Measurements from ENCODE around the gene WASHC2A.
"Not testable (repeated sequence)": the region's sequence is repeated elsewhere in the genome, so short reads cannot be mapped to it uniquely, and the experiment has no call there.

The WASHC2A gene

GRCh38 chr10:50075544-50075943 is 7.8 kb downstream of the WASHC2A start:
- not testable (repeated sequence) for H3K9me3 ChIP-seq (ENCODE audit: control insufficient read depth, low read length); H3K27me3 ChIP-seq (replicated peaks; ENCODE audit: control insufficient read depth, insufficient read depth, low read length)

GRCh38 chr10:50091304-50091703 is 23.6 kb downstream of the WASHC2A start:
- H3K9ac ChIP-seq (ENCODE audit: low read length); H3K27me3 ChIP-seq (replicated peaks; ENCODE audit: control insufficient read depth, insufficient read depth, low read length); H3K4me3 ChIP-seq (ENCODE audit: low read length); H3K36me3 ChIP-seq (ENCODE audit: control insufficient read depth, insufficient read depth, low read length, severe bottlenecking); H3K9me3 ChIP-seq (ENCODE audit: control insufficient read depth, low read length); H3K4me1 ChIP-seq (ENCODE audit: control insufficient read depth, insufficient read depth, low read length); DNase-seq (ENCODE audit: low read depth): not testable (repeated sequence)

More at GRCh38 chr10:50075544-50075943, 7.8 kb downstream of the WASHC2A start:
- H3K4me3 ChIP-seq (ENCODE audit: low read length); H3K9ac ChIP-seq (ENCODE audit: low read length); H3K36me3 ChIP-seq (ENCODE audit: control insufficient read depth, insufficient read depth, low read length, severe bottlenecking); H3K4me1 ChIP-seq (ENCODE audit: control insufficient read depth, insufficient read depth, low read length): not testable (repeated sequence)
- peak; percentile 30 for DNase-seq (ENCODE audit: low read depth)

- H3K27me3 ChIP-seq (replicated peaks; ENCODE audit: control insufficient read depth, insufficient read depth, low read length); H3K36me3 ChIP-seq (ENCODE audit: control insufficient read depth, insufficient read depth, low read length, severe bottlenecking); H3K9me3 ChIP-seq (ENCODE audit: control insufficient read depth, low read length); H3K9ac ChIP-seq (ENCODE audit: low read length); H3K4me3 ChIP-seq (ENCODE audit: low read length); H3K4me1 ChIP-seq (ENCODE audit: control insufficient read depth, insufficient read depth, low read length); DNase-seq (ENCODE audit: low read depth): not testable (repeated sequence)
Measured at GRCh38 chr10:50092928-50093327, 25.2 kb downstream of the WASHC2A start.

- not testable (repeated sequence) for H3K9me3 ChIP-seq (ENCODE audit: control insufficient read depth, low read length); H3K4me1 ChIP-seq (ENCODE audit: control insufficient read depth, insufficient read depth, low read length); DNase-seq (ENCODE audit: low read depth); H3K36me3 ChIP-seq (ENCODE audit: control insufficient read depth, insufficient read depth, low read length, severe bottlenecking); H3K9ac ChIP-seq (ENCODE audit: low read length); H3K4me3 ChIP-seq (ENCODE audit: low read length); H3K27me3 ChIP-seq (replicated peaks; ENCODE audit: control insufficient read depth, insufficient read depth, low read length)
Measured at GRCh38 chr10:50094630-50095029, 26.9 kb downstream of the WASHC2A start.

DNA sequence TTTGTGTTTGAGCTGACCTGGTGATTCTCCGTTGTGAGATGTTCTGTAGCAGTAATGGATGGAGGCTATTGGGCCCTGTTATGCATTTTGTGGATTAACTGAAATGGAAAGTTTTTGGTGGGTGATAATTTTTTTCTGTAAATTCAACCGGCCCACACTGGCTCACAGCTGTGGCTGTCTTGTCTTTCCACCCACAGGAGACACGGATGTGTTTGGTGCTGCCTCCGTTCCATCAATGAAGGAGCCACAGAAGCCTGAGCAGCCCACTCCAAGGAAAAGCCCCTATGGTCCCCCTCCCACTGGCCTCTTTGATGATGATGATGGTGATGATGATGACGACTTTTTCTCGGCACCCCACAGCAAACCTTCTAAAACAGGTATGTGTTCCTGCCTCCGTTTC is 27.6 kb downstream of the WASHC2A start:
- not testable (repeated sequence) for H3K4me3 ChIP-seq (ENCODE audit: low read length); H3K9ac ChIP-seq (ENCODE audit: low read length); H3K9me3 ChIP-seq (ENCODE audit: control insufficient read depth, low read length)

DNA sequence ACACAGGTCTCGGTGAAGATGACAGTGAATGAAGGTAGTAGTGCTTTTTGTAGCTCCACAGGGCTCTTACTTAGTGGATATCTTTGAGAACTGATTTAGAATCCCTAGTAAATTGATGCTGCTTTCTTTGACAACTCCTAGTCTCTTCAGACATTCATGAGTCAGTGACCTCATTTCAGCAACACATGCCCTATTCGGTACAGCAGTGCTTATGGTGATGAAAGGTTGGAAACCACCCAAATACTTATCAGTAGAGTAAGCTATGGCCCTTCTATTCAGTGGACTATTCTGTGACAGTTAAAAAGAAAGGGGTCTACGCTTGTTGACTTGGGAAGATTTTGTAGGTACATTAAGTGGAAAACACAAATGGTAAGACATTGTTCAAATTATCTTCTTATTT is 29.0 kb downstream of the WASHC2A start:
- DNase-seq (ENCODE audit: low read depth); H3K4me1 ChIP-seq (ENCODE audit: control insufficient read depth, insufficient read depth, low read length); H3K9ac ChIP-seq (ENCODE audit: low read length); H3K4me3 ChIP-seq (ENCODE audit: low read length); H3K27me3 ChIP-seq (replicated peaks; ENCODE audit: control insufficient read depth, insufficient read depth, low read length); H3K9me3 ChIP-seq (ENCODE audit: control insufficient read depth, low read length): not testable (repeated sequence)
- H3K36me3 ChIP-seq (ENCODE audit: control insufficient read depth, insufficient read depth, low read length, severe bottlenecking): peaks cover 12% of the 10 kb centered on the region

More for the DNA sequence above, 27.6 kb downstream of the WASHC2A start:
- DNase-seq (ENCODE audit: low read depth); H3K27me3 ChIP-seq (replicated peaks; ENCODE audit: control insufficient read depth, insufficient read depth, low read length); H3K36me3 ChIP-seq (ENCODE audit: control insufficient read depth, insufficient read depth, low read length, severe bottlenecking); H3K4me1 ChIP-seq (ENCODE audit: control insufficient read depth, insufficient read depth, low read length): not testable (repeated sequence)

DNA sequence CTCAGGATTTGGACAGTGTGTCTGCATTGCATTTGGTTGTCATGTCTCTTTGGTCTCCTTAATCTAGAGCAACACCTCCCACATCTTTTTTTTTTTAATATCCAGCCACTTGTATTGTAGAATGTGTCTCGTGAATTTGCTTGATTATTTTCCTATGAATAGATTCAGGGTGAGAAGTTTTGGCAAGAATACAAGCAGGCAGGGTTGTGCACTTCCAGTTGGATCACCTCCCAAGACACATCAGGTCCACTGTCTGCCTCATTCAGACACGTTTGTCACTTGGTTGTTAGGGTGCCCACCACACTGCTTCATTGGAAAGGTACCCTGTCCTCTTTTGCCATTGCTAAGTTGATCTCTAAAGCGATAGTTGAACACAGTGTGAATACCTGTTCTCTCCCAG is 30.9 kb downstream of the WASHC2A start:
- not testable (repeated sequence) for H3K9me3 ChIP-seq (ENCODE audit: control insufficient read depth, low read length); H3K4me3 ChIP-seq (ENCODE audit: low read length); H3K9ac ChIP-seq (ENCODE audit: low read length); DNase-seq (ENCODE audit: low read depth); H3K4me1 ChIP-seq (ENCODE audit: control insufficient read depth, insufficient read depth, low read length); H3K27me3 ChIP-seq (replicated peaks; ENCODE audit: control insufficient read depth, insufficient read depth, low read length)
- peaks cover 13% of the 10 kb centered on the region for H3K36me3 ChIP-seq (ENCODE audit: control insufficient read depth, insufficient read depth, low read length, severe bottlenecking)

- H3K9me3 ChIP-seq (ENCODE audit: control insufficient read depth, low read length); H3K9ac ChIP-seq (ENCODE audit: low read length); H3K27me3 ChIP-seq (replicated peaks; ENCODE audit: control insufficient read depth, insufficient read depth, low read length); H3K4me1 ChIP-seq (ENCODE audit: control insufficient read depth, insufficient read depth, low read length); H3K4me3 ChIP-seq (ENCODE audit: low read length); DNase-seq (ENCODE audit: low read depth): not testable (repeated sequence)
- H3K36me3 ChIP-seq (ENCODE audit: control insufficient read depth, insufficient read depth, low read length, severe bottlenecking): peaks cover 13% of the 10 kb centered on the region
Measured at GRCh38 chr10:50101139-50101582, 33.4 kb downstream of the WASHC2A start.

DNA sequence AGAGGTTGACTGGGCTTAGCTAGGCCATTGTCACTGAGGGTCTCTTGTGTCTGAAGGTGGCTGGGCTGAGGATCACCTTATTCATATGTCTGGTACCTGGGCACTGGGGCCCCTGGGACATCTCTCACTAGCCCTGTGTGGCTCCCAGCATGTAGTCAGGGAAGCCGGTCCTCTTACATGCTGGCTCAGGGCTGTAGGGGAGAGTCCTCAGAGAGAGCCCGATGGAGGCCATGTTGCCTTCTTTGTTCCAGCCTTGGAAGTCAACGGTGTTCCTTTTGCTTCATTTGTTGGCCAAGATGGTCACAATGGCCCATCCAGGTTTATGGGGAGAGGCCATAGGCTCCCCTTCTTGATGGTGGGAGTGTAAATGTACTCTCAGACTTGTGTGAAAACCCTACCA is 34.0 kb downstream of the WASHC2A start:
- not testable (repeated sequence) for H3K9ac ChIP-seq (ENCODE audit: low read length); H3K4me3 ChIP-seq (ENCODE audit: low read length); DNase-seq (ENCODE audit: low read depth); H3K27me3 ChIP-seq (replicated peaks; ENCODE audit: control insufficient read depth, insufficient read depth, low read length); H3K9me3 ChIP-seq (ENCODE audit: control insufficient read depth, low read length); H3K4me1 ChIP-seq (ENCODE audit: control insufficient read depth, insufficient read depth, low read length)
- peaks cover 13% of the 10 kb centered on the region for H3K36me3 ChIP-seq (ENCODE audit: control insufficient read depth, insufficient read depth, low read length, severe bottlenecking)

DNA sequence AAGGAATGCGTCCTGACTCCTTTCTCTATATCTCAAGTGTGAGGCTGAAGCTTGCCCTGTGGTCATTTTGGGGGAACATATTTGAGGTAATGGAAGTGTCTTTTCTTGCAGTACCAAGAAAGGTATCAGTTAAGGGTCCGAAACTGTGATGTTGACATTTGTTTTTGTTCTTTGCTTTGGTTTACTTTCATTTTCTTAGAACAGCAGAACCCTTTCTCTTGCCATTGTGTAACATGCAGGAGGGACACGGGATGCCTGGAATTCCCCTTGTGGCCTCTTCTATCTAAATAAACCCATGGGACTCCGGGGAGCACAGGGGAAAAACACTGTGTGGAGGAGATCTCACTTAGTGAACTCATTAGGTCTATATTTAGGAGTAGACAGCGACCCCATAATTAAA is 34.5 kb downstream of the WASHC2A start:
- peaks cover 13% of the 10 kb centered on the region for H3K36me3 ChIP-seq (ENCODE audit: control insufficient read depth, insufficient read depth, low read length, severe bottlenecking)
- not testable (repeated sequence) for DNase-seq (ENCODE audit: low read depth); H3K27me3 ChIP-seq (replicated peaks; ENCODE audit: control insufficient read depth, insufficient read depth, low read length); H3K4me3 ChIP-seq (ENCODE audit: low read length); H3K9me3 ChIP-seq (ENCODE audit: control insufficient read depth, low read length); H3K4me1 ChIP-seq (ENCODE audit: control insufficient read depth, insufficient read depth, low read length); H3K9ac ChIP-seq (ENCODE audit: low read length)

- DNase-seq (ENCODE audit: low read depth); H3K27me3 ChIP-seq (replicated peaks; ENCODE audit: control insufficient read depth, insufficient read depth, low read length): not testable (repeated sequence)
Measured at GRCh38 chr10:50108999-50109698, 41.4 kb downstream of the WASHC2A start.

More at GRCh38 chr10:50108999-50109698, 41.4 kb downstream of the WASHC2A start:
- not testable (repeated sequence) for H3K36me3 ChIP-seq (ENCODE audit: control insufficient read depth, insufficient read depth, low read length, severe bottlenecking); H3K9ac ChIP-seq (ENCODE audit: low read length); H3K4me1 ChIP-seq (ENCODE audit: control insufficient read depth, insufficient read depth, low read length); H3K4me3 ChIP-seq (ENCODE audit: low read length); H3K9me3 ChIP-seq (ENCODE audit: control insufficient read depth, low read length)
